AG04449 (cell line): Measurements from ENCODE around the gene AMOTL2.

Experiments used
- CTCF ChIA-PET: fragments of 350-600 bp; formaldehyde crosslinking; extraction: SDS; loops from one replicate; lab custom pipeline; 2021; ENCODE audit warnings: antibody characterized with exemption; lab: Yijun Ruan, JAX
- POLR2A ChIA-PET: fragments of 400-600, 350-600 bp; formaldehyde crosslinking; extraction: SDS; loops from one replicate; lab custom pipeline; 2020; ENCODE audit warnings: antibody characterized with exemption, inconsistent platforms; lab: Yijun Ruan, JAX
- DNase-seq: peaks from one replicate; pipeline ENCODE4 v3.0.0-alpha.2; 2010; ENCODE audit warnings: low read depth, low spot score
- H3K4me3 ChIP-seq: 2 replicates; pipeline ENCODE4 v1.5.1; 2011; ENCODE audit warnings: low read depth, mild to moderate bottlenecking, control low read depth, low read length
- TF ChIP-seq, protein P1 (sequence below): IDR thresholded peaks from one replicate; pipeline ENCODE4 v1.5.1; 2011; ENCODE audit warnings: mild to moderate bottlenecking, moderate library complexity, low read length, control low read depth, inconsistent platforms; ENCODE audit not compliant: insufficient read depth; ENCODE audit errors: missing control alignments

The AMOTL2 gene

DNA sequence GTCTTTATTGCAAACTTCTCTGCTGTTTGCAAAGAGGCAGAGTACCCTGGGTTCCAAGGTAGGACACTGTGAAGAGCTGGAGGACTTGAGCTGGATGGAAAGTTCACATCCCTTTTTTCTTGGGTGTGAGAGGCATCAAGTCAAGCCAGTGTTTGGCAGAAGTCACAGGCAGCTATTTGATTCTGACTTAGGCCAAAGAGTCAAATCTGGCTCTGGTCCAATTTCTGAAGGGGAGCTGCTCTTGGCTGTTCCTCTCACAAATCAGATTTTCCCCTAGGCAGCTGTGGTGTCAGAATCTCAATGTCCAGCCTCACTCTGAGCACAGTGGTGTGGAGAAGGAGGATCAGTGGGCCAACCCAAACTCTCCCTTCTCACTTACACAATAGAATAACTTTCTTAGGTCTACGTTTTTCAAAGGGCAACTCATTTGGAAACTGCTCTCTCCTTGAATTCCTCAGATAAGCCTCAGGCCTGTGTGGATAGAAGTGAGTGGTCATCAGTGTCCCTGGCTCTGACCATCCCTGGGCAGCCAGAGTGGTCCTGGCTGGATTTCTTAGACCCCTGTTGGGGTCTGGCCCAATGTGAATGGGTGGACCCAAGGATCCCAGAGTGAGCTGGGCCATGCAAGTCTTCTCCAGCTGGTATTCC is 18.2 kb upstream of the AMOTL2 start:
- POLR2A ChIA-PET, result no interaction called here

DNA sequence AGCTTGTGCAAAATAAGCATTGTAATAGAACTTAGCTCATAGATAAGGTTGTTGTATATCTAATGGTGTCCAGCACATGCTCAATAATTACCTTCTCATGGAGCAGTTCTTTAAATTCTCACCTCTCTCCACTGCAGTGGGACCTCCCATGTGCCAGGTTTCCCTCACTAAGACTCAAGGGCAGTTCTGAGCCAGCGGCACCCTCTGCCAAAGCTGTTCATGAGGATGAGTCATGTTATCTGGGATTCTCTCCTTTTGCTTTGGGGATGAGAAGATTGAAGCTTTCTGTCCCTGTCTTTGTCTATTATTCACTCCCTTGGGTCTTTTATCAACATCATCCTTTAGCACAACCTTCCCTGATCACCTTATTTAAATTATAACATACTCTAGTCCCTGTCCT is 15.6 kb upstream of the AMOTL2 start:
- ChIA-PET CTCF (interaction anchor here (0.6 to 1.2 kb wide), 2 partner anchors 36 to 86 kb away, joined by 3 to 4 read pairs; no protein-coding TSS in a partner anchor), POLR2A (no interaction called here)
- no peak for DNase-seq
- TF ChIP-seq, protein P1, sequence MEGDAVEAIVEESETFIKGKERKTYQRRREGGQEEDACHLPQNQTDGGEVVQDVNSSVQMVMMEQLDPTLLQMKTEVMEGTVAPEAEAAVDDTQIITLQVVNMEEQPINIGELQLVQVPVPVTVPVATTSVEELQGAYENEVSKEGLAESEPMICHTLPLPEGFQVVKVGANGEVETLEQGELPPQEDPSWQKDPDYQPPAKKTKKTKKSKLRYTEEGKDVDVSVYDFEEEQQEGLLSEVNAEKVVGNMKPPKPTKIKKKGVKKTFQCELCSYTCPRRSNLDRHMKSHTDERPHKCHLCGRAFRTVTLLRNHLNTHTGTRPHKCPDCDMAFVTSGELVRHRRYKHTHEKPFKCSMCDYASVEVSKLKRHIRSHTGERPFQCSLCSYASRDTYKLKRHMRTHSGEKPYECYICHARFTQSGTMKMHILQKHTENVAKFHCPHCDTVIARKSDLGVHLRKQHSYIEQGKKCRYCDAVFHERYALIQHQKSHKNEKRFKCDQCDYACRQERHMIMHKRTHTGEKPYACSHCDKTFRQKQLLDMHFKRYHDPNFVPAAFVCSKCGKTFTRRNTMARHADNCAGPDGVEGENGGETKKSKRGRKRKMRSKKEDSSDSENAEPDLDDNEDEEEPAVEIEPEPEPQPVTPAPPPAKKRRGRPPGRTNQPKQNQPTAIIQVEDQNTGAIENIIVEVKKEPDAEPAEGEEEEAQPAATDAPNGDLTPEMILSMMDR, result no peak
- no peak overlapping the region for H3K4me3 ChIP-seq

More for the DNA sequence above, 18.2 kb upstream of the AMOTL2 start:
- no peak for DNase-seq
- TF ChIP-seq, protein P1, result no peak
- CTCF ChIA-PET, result interaction anchor here (0.7 to 1.5 kb wide), 4 partner anchors 11 to 85 kb away, joined by 3 to 4 read pairs (median 3); no protein-coding TSS in a partner anchor
- H3K4me3 ChIP-seq, result no peak overlapping the region

DNA sequence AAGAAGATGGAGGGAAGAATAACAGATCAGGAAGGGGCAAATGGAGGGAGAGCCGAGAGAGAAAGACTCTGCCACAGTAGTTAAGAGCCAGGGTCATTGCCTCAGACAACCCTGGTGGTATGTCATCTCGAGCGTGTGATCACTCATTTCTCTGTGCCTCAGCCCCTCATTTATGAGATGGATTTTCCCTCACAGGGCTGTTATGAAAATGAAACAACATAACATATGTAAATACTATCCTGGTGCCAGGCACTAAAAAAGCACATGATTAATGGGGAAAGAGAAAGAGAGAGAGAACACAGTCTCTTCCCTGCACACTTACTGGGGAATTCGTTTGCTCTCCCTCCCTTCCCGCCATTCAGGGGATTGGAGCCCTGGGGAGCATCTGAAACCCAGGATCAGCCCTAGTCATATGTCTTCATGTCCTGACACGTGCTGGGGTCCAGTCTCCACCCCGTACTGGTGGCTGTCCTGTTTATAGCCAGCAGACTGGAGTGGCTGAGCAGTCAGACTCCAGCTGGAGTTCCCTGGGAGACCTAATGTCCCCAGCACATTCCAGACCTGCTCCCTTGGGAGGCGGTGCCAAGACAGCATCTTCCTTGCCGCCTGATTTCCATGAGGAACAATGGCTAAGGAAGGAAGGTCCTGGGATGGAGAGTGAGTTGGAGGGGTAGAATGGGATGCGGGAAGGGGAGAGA is 14.7 kb upstream of the AMOTL2 start:
- CTCF ChIA-PET, result interaction anchor here (1.2 kb wide), 1 partner anchor 37 kb away, joined by 4 read pairs; no protein-coding TSS in a partner anchor
- DNase-seq, result no peak
- POLR2A ChIA-PET, result no interaction called here
- no peak overlapping the region for H3K4me3 ChIP-seq
- TF ChIP-seq, protein P1, result no peak

- ChIA-PET CTCF (interaction anchor here (0.6 to 1.8 kb wide), 2 partner anchors 11 to 61 kb away, joined by 3 to 4 read pairs; no protein-coding TSS in a partner anchor), POLR2A (interaction anchor here (1.9 kb wide), 1 partner anchor 14 kb away, joined by 8 read pairs; the partner anchor contains the start of gene AMOTL2)
- no peak for DNase-seq
- no peak overlapping the region for H3K4me3 ChIP-seq
- TF ChIP-seq, protein P1, result no peak
Measured at GRCh38 chr3:134388292-134388691, 14.0 kb upstream of the AMOTL2 start.

GRCh38 chr3:134387293-134387692 is 13.0 kb upstream of the AMOTL2 start:
- DNase-seq, result no peak
- TF ChIP-seq, protein P1, result no peak
- POLR2A ChIA-PET, result interaction anchor here (0.6 to 1.9 kb wide), 2 partner anchors 13 to 575 kb away, joined by 3 to 8 read pairs; partner anchors contain the start of gene AMOTL2
- H3K4me3 ChIP-seq, result no peak overlapping the region
- CTCF ChIA-PET, result interaction anchor here (1.0 to 1.8 kb wide), 2 partner anchors 10 to 86 kb away, joined by 3 to 4 read pairs; no protein-coding TSS in a partner anchor
